Measurements from ENCODE around the gene KCNMA1. TPM values are rescaled to one million over a fixed set of nuclear protein-coding genes. Genes with fewer than 3 reads are reported as not detected.

KCNMA1 gene
- total RNA-seq, 3 donors from 2014 or later (not counting 1 experiment from before 2014, with no cell fraction given) = 0.40 to 1.8 (median 0.63) TPM

- Histone ChIP-seq H3K4me1 (ENCODE audit: control insufficient read depth, insufficient read depth, low read length) (peaks cover 15% of the 10 kb centered on the region), H3K4me3 (ENCODE audit: low read length) (no peak overlapping the region), H3K36me3 (ENCODE audit: control insufficient read depth, insufficient read depth, low read length) (no peaks in the 10 kb centered on the region), H3K9me3 (ENCODE audit: control insufficient read depth, insufficient read depth, low read length) (no peaks in the 10 kb centered on the region), H3K27me3 (ENCODE audit: control insufficient read depth, insufficient read depth, low read length) (no peaks in the 10 kb centered on the region), H3K27ac (ENCODE audit: low read length) (no peak overlapping the region)
- Mint-ChIP-seq H3K36me3 (no peaks in the 10 kb centered on the region), H3K27ac (peak overlapping the region in 1 of 2 donors; percentile 30), H3K9me3 (no peaks in the 10 kb centered on the region), H3K4me3 (no peak overlapping the region), H3K27me3 (ENCODE audit: low read depth in 2 of 2) (peaks cover 0 to 3% of the 10 kb centered on the region in 2 donors), H3K4me1 (peaks cover 19 to 36% of the 10 kb centered on the region in 2 donors)
- DNase-seq = peak in 1 of 2 donors; percentile 54
- ATAC-seq = peak; percentile 50 to 88 (median 72)
- intact Hi-C loops (cut with micrococcal nuclease) = loop anchor here (1.0 to 5.0 kb wide), 2 partner anchors 79 to 391 kb away; no protein-coding TSS in a partner anchor
- 38% methylated on average over 4 of the region's 6 CpGs for WGBS (ENCODE audit: insufficient coverage)
- TF ChIP-seq CTCF (IDR thresholded peaks at IDR 0.05) = peak; percentile 77
These were observed 386.2 kb downstream of the KCNMA1 start for GRCh38 chr10:77251297-77252013.

- H3K27me3 ChIP-seq (ENCODE audit: control insufficient read depth, insufficient read depth, low read length) = no peaks in the 10 kb centered on the region
- Mint-ChIP-seq H3K9me3 (no peaks in the 10 kb centered on the region), H3K4me1 (peaks cover 19 to 36% of the 10 kb centered on the region in 2 donors), H3K36me3 (no peaks in the 10 kb centered on the region), H3K27ac (no peak overlapping the region), H3K4me3 (no peak overlapping the region), H3K27me3 (ENCODE audit: low read depth in 2 of 2) (peaks cover 0 to 3% of the 10 kb centered on the region in 2 donors)
- intact Hi-C loops (cut with micrococcal nuclease) = loop anchor here (5.0 kb wide), 1 partner anchor 78 kb away; no protein-coding TSS in a partner anchor
- H3K36me3 ChIP-seq (ENCODE audit: control insufficient read depth, insufficient read depth, low read length) = no peaks in the 10 kb centered on the region
- 76% methylated on average over 3 of the region's 3 CpGs for WGBS (ENCODE audit: insufficient coverage)
- DNase-seq (no peak), ATAC-seq (no peak)
- H3K27ac ChIP-seq (ENCODE audit: low read length) = no peak overlapping the region
- no peaks in the 10 kb centered on the region for H3K9me3 ChIP-seq (ENCODE audit: control insufficient read depth, insufficient read depth, low read length)
- H3K4me1 ChIP-seq (ENCODE audit: control insufficient read depth, insufficient read depth, low read length) = peaks cover 15% of the 10 kb centered on the region
- no peak overlapping the region for H3K4me3 ChIP-seq (ENCODE audit: low read length)
- no peak for TF ChIP-seq CTCF (IDR thresholded peaks at IDR 0.05)
These were observed 387.6 kb downstream of the KCNMA1 start for GRCh38 chr10:77249901-77250459.

- H3K4me1 Mint-ChIP-seq = peaks cover 19 to 30% of the 10 kb centered on the region in 2 donors
- H3K36me3 Mint-ChIP-seq = no peaks in the 10 kb centered on the region
- ATAC-seq (no peak), DNase-seq (no peak)
- H3K27me3 Mint-ChIP-seq (ENCODE audit: low read depth in 2 of 2) = peaks cover 0 to 3% of the 10 kb centered on the region in 2 donors
- intact Hi-C loops (cut with micrococcal nuclease) = no loop called here
- no peak overlapping the region for H3K4me3 ChIP-seq (ENCODE audit: low read length)
- no peaks in the 10 kb centered on the region for H3K27me3 ChIP-seq (ENCODE audit: control insufficient read depth, insufficient read depth, low read length)
- H3K4me1 ChIP-seq (ENCODE audit: control insufficient read depth, insufficient read depth, low read length) = peaks cover 11% of the 10 kb centered on the region
- no peaks in the 10 kb centered on the region for H3K9me3 Mint-ChIP-seq
- no peak overlapping the region for H3K27ac Mint-ChIP-seq
- TF ChIP-seq CTCF (IDR thresholded peaks at IDR 0.05) = no peak
- H3K36me3 ChIP-seq (ENCODE audit: control insufficient read depth, insufficient read depth, low read length) = no peaks in the 10 kb centered on the region
- WGBS (ENCODE audit: insufficient coverage) = 92% methylated on average over 4 of the region's 5 CpGs
- H3K4me3 Mint-ChIP-seq = no peak overlapping the region
- no peak overlapping the region for H3K27ac ChIP-seq (ENCODE audit: low read length)
- no peaks in the 10 kb centered on the region for H3K9me3 ChIP-seq (ENCODE audit: control insufficient read depth, insufficient read depth, low read length)
These were observed 389.4 kb downstream of the KCNMA1 start for GRCh38 chr10:77248104-77248790.
